Esophagus muscularis mucosa (tissue), 4 donors: Measurements from ENCODE around the gene SLC16A12. TPM values are rescaled to one million over a fixed set of nuclear protein-coding genes. Genes with fewer than 3 reads are reported as not detected.

Experiments
- DNase-seq: peaks from one replicate; pipeline ENCODE4 v3.0.0-alpha.2; 2017; ENCODE audit errors: extremely low spot score
- H3K27ac ChIP-seq, 4 donors: fragments of 200-600 bp; sonication (generic); replicated peaks in 1 of 4; 1 replicate in 3 of 4; 2 replicates in 1 of 4; pipeline ENCODE4 v1.5.1; 2016 to 2019; ENCODE audit warnings: mild to moderate bottlenecking in 1 of 4
- H3K27me3 ChIP-seq, 4 donors: fragments of 200-600 bp; sonication (generic); one replicate each; pipeline versions ENCODE4 v1.5.1 to v1.6.0; 2016 to 2019
- H3K36me3 ChIP-seq, 4 donors: fragments of 200-600 bp; sonication (generic); one replicate each; pipeline ENCODE4 v1.5.1; 2016 to 2019
- H3K4me1 ChIP-seq, 4 donors: fragments of 200-600 bp; sonication (generic); one replicate each; pipeline ENCODE4 v1.5.1; 2016 to 2019
- H3K4me3 ChIP-seq, 4 donors: fragments of 200-600 bp; sonication (generic); 1 replicate in 2 of 4; 2 replicates in 2 of 4; pipeline ENCODE4 v1.5.1; 2016 to 2019; ENCODE audit warnings: mild to moderate bottlenecking in 4 of 4, moderate library complexity in 1 of 4
- H3K9me3 ChIP-seq, 4 donors: fragments of 200-600 bp; sonication (generic); 1 replicate in 3 of 4; 2 replicates in 1 of 4; pipeline ENCODE4 v1.5.1; 2016 to 2019
- CTCF ChIP-seq, 3 experiments: fragments of 200-600 bp in 2 of 3; fragments of 450-650 bp in 1 of 3; sonication (generic) in 2 of 3; IDR thresholded peaks; one replicate each; pipeline ENCODE4 v1.5.1; 2017 to 2019; ENCODE audit warnings: antibody characterized with exemption in 3 of 3, mild to moderate bottlenecking in 2 of 3, moderate library complexity in 1 of 3
- EP300 ChIP-seq: sonication (generic); formaldehyde crosslinking; IDR thresholded peaks from one replicate; pipeline ENCODE4 v1.6.1; 2017; ENCODE audit warnings: antibody characterized with exemption
- POLR2A ChIP-seq: fragments of 450-650 bp; IDR thresholded peaks from one replicate; pipeline ENCODE4 v1.6.1; 2017; ENCODE audit warnings: antibody characterized with exemption, moderate library complexity, mild to moderate bottlenecking, low read depth
- POLR2AphosphoS5 ChIP-seq, 2 donors: sonication (generic); formaldehyde crosslinking; IDR thresholded peaks; one replicate each; pipeline ENCODE4 v1.6.1; 2017; ENCODE audit warnings: antibody characterized with exemption in 2 of 2
- WGBS: methylation state at CpG from one replicate; pipeline ENCODE4 v1.1.5; 2018; 5-methylcytosine and 5-hydroxymethylcytosine counted together
- intact Hi-C: fragments of 100-400 bp; cut with DNase I; formaldehyde crosslinking; loops from one replicate; pipeline ENCODE4 v1.15.1; 2023
- total RNA-seq, 4 donors: library from RNA; depleted of rRNA; stranded (reverse); fragments of >200 nt; gene quantifications; one replicate each; pipeline versions ENCODE4 v1.1.0 to v1.2.1, GENCODE V29; 2016

Gene SLC16A12
- total RNA-seq, 4 donors from 2014 or later, result 0.83 to 2.2 (median 1.9) TPM

- no peak for TF ChIP-seq EP300
- no peak for TF ChIP-seq POLR2AphosphoS5 (IDR thresholded peaks at IDR 0.05)
- no peak for TF ChIP-seq CTCF (IDR thresholded peaks at IDR 0.05)
- TF ChIP-seq POLR2A, result no peak
- no peaks in the 10 kb centered on the region for H3K4me1 ChIP-seq
- no peak for DNase-seq
- intact Hi-C loops, result no loop called here
- H3K27ac ChIP-seq, result no peak overlapping the region
- 93% methylated on average over 3 of the region's 3 CpGs for WGBS
- no peaks in the 10 kb centered on the region for H3K36me3 ChIP-seq
- no peak overlapping the region for H3K4me3 ChIP-seq
- H3K9me3 ChIP-seq, result peaks cover 0 to 5% (median 0%) of the 10 kb centered on the region in 4 donors
- H3K27me3 ChIP-seq, result no peaks in the 10 kb centered on the region
These were observed 40.6 kb upstream of the SLC16A12 start for GRCh38 chr10:89576022-89576421.

- no peak overlapping the region for H3K27ac ChIP-seq
- intact Hi-C loops, result no loop called here
- no peak overlapping the region for H3K4me3 ChIP-seq
- TF ChIP-seq POLR2A (no peak), POLR2AphosphoS5 (IDR thresholded peaks at IDR 0.05) (no peak), CTCF (IDR thresholded peaks at IDR 0.05) (no peak), EP300 (no peak)
- no peaks in the 10 kb centered on the region for H3K36me3 ChIP-seq
- DNase-seq, result no peak
- no peaks in the 10 kb centered on the region for H3K4me1 ChIP-seq
- peaks cover 0 to 5% (median 0%) of the 10 kb centered on the region in 4 donors for H3K9me3 ChIP-seq
- no peaks in the 10 kb centered on the region for H3K27me3 ChIP-seq
These were observed 39.6 kb upstream of the SLC16A12 start for GRCh38 chr10:89575031-89575430.

GRCh38 chr10:89574368-89574767 is 39.0 kb upstream of the SLC16A12 start:
- intact Hi-C loops, result no loop called here
- no peaks in the 10 kb centered on the region for H3K36me3 ChIP-seq
- no peak for TF ChIP-seq CTCF (IDR thresholded peaks at IDR 0.05)
- no peak for TF ChIP-seq EP300
- TF ChIP-seq POLR2AphosphoS5 (IDR thresholded peaks at IDR 0.05), result no peak
- DNase-seq, result no peak
- H3K9me3 ChIP-seq, result peaks cover 0 to 5% (median 0%) of the 10 kb centered on the region in 4 donors
- WGBS, result 52% methylated on average over 1 of the region's 1 CpG
- H3K4me3 ChIP-seq, result no peak overlapping the region
- H3K27me3 ChIP-seq, result no peaks in the 10 kb centered on the region
- H3K4me1 ChIP-seq, result no peaks in the 10 kb centered on the region
- H3K27ac ChIP-seq, result no peak overlapping the region

- no peaks in the 10 kb centered on the region for H3K4me1 ChIP-seq
- no peaks in the 10 kb centered on the region for H3K36me3 ChIP-seq
- intact Hi-C loops, result no loop called here
- TF ChIP-seq POLR2AphosphoS5 (IDR thresholded peaks at IDR 0.05) (no peak), EP300 (no peak), CTCF (IDR thresholded peaks at IDR 0.05) (no peak), POLR2A (no peak)
- DNase-seq, result no peak
- H3K4me3 ChIP-seq, result no peak overlapping the region
- peaks cover 0 to 8% (median 0%) of the 10 kb centered on the region in 4 donors for H3K27me3 ChIP-seq
- no peaks in the 10 kb centered on the region for H3K9me3 ChIP-seq
- WGBS, result 70% methylated on average over 3 of the region's 3 CpGs
- no peak overlapping the region for H3K27ac ChIP-seq
These were observed 32.3 kb upstream of the SLC16A12 start for GRCh38 chr10:89567576-89568245.

GRCh38 chr10:89566992-89567391 is 31.6 kb upstream of the SLC16A12 start:
- Histone ChIP-seq H3K9me3 (no peaks in the 10 kb centered on the region), H3K27ac (no peak overlapping the region), H3K4me1 (no peaks in the 10 kb centered on the region), H3K36me3 (no peaks in the 10 kb centered on the region), H3K4me3 (no peak overlapping the region), H3K27me3 (peaks cover 0 to 8% (median 0%) of the 10 kb centered on the region in 4 donors)
- TF ChIP-seq EP300 (no peak), POLR2AphosphoS5 (IDR thresholded peaks at IDR 0.05) (no peak), POLR2A (no peak), CTCF (IDR thresholded peaks at IDR 0.05) (no peak)
- 78% methylated on average over 3 of the region's 3 CpGs for WGBS
- intact Hi-C loops, result no loop called here
- DNase-seq, result no peak
